Osteocyte (in vitro differentiated cells): Measurements from ENCODE around the gene QPRT. TPM values are rescaled to one million over a fixed set of nuclear protein-coding genes. Genes with fewer than 3 reads are reported as not detected.
"Not testable (repeated sequence)": the region's sequence is repeated elsewhere in the genome, so short reads cannot be mapped to it uniquely, and the experiment has no call there.

Source experiments
- DNase-seq: peaks from one replicate; pipeline ENCODE4 v3.0.0; 2021; ENCODE audit warnings: mixed read lengths; ENCODE audit not compliant: unreplicated experiment; ENCODE audit errors: extremely low spot score
- H3K27ac Mint-ChIP-seq: one replicate; pipeline ENCODE4 v1.8.0; 2021; ENCODE audit warnings: mild to moderate bottlenecking, mixed read lengths; ENCODE audit not compliant: unreplicated experiment
- H3K27me3 Mint-ChIP-seq: one replicate; pipeline ENCODE4 v1.8.0; 2021; ENCODE audit warnings: mixed read lengths; ENCODE audit not compliant: unreplicated experiment
- H3K36me3 Mint-ChIP-seq: one replicate; pipeline ENCODE4 v1.8.0; 2021; ENCODE audit warnings: mixed read lengths; ENCODE audit not compliant: unreplicated experiment
- H3K4me1 Mint-ChIP-seq: one replicate; pipeline ENCODE4 v1.8.0; 2021; ENCODE audit warnings: mixed read lengths; ENCODE audit not compliant: unreplicated experiment
- H3K4me3 Mint-ChIP-seq: one replicate; pipeline ENCODE4 v1.8.0; 2021; ENCODE audit warnings: mild to moderate bottlenecking, moderate library complexity, mixed read lengths; ENCODE audit not compliant: unreplicated experiment
- H3K9me3 Mint-ChIP-seq: one replicate; pipeline ENCODE4 v1.8.0; 2021; ENCODE audit warnings: mixed read lengths; ENCODE audit not compliant: unreplicated experiment
- total RNA-seq: library from RNA; stranded (reverse); gene quantifications from 2 replicates; pipeline ENCODE4 v1.2.1, GENCODE V29; 2021
- TF ChIP-seq, protein P1 (sequence below): fragments of 200-600 bp; sonication (generic); IDR thresholded peaks from 2 replicates; pipeline ENCODE4 v1.5.0; 2021; ENCODE audit warnings: antibody characterized with exemption, mild to moderate bottlenecking, moderate library complexity

The QPRT gene
- total RNA-seq, 1 donor from 2014 or later, result 23.5 TPM

DNA sequence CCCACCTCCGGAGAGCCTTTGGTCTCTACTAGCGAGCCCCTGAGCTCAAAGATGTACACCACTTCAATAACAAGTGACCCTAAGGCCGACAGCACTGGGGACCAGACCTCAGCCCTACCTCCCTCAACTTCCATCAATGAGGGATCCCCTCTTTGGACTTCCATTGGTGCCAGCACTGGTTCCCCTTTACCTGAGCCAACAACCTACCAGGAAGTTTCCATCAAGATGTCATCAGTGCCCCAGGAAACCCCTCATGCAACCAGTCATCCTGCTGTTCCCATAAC lies 15.2 kb upstream of the QPRT start:
- TF ChIP-seq, protein P1, sequence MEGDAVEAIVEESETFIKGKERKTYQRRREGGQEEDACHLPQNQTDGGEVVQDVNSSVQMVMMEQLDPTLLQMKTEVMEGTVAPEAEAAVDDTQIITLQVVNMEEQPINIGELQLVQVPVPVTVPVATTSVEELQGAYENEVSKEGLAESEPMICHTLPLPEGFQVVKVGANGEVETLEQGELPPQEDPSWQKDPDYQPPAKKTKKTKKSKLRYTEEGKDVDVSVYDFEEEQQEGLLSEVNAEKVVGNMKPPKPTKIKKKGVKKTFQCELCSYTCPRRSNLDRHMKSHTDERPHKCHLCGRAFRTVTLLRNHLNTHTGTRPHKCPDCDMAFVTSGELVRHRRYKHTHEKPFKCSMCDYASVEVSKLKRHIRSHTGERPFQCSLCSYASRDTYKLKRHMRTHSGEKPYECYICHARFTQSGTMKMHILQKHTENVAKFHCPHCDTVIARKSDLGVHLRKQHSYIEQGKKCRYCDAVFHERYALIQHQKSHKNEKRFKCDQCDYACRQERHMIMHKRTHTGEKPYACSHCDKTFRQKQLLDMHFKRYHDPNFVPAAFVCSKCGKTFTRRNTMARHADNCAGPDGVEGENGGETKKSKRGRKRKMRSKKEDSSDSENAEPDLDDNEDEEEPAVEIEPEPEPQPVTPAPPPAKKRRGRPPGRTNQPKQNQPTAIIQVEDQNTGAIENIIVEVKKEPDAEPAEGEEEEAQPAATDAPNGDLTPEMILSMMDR, result no peak
- H3K27me3 Mint-ChIP-seq, result peaks cover 4% of the 10 kb centered on the region
- H3K9me3 Mint-ChIP-seq, result no peaks in the 10 kb centered on the region
- no peak overlapping the region for H3K27ac Mint-ChIP-seq
- H3K4me3 Mint-ChIP-seq, result no peak overlapping the region
- peaks cover 7% of the 10 kb centered on the region for H3K4me1 Mint-ChIP-seq
- no peaks in the 10 kb centered on the region for H3K36me3 Mint-ChIP-seq
- DNase-seq, result no peak

DNA sequence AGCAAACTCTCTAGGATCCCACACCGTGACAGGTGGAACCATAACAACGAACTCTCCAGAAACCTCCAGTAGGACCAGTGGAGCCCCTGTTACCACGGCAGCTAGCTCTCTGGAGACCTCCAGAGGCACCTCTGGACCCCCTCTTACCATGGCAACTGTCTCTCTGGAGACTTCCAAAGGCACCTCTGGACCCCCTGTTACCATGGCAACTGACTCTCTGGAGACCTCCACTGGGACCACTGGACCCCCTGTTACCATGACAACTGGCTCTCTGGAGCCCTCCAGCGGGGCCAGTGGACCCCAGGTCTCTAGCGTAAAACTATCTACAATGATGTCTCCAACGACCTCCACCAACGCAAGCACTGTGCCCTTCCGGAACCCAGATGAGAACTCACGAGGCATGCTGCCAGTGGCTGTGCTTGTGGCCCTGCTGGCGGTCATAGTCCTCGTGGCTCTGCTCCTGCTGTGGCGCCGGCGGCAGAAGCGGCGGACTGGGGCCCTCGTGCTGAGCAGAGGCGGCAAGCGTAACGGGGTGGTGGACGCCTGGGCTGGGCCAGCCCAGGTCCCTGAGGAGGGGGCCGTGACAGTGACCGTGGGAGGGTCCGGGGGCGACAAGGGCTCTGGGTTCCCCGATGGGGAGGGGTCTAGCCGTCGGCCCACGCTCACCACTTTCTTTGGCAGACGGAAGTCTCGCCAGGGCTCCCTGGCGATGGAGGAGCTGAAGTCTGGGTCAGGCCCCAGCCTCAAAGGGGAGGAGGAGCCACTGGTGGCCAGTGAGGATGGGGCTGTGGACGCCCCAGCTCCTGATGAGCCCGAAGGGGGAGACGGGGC lies 14.7 kb upstream of the QPRT start:
- no peaks in the 10 kb centered on the region for H3K36me3 Mint-ChIP-seq
- TF ChIP-seq, protein P1, result no peak
- H3K27ac Mint-ChIP-seq, result no peak overlapping the region
- H3K27me3 Mint-ChIP-seq, result peaks cover 4% of the 10 kb centered on the region
- peaks cover 7% of the 10 kb centered on the region for H3K4me1 Mint-ChIP-seq
- H3K9me3 Mint-ChIP-seq, result no peaks in the 10 kb centered on the region
- no peak for DNase-seq
- H3K4me3 Mint-ChIP-seq, result no peak overlapping the region

DNA sequence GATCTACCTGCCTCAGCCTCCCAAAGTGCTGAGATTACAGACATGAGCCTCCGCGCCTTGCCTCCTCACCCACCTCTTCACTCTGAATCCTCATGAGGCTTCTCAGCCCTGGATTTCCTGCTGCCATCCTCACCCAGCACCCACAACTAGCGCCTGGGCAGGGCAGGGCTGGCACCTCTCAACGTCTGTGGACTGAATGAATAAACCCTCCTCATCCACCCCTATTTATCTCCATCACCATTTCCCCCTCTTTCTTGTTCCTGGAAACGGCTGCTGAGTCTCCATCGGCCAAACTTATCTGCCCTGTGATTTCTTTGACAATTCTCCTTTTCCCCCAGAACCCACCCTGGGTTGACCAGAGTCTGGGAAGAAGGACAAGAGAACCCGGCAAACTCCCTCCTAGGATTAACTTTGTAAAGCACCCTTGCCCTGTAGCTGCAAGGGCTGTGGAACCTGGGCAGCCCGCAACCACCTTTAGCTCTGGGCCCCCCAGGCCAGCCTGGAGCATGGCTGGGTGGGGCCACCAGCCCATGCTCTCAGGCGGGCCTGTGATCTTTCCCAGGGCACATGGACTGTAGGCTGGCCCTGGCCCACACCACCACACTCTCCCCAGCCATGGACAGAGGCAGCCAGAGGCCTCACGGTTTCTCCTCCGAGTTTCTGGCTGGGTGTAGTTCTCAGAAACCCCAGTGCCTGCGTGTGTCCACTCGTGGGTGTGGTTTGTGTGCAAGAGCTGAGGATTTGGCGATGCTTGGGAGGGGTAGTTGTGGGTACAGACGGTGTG lies 13.5 kb upstream of the QPRT start:
- Mint-ChIP-seq H3K27ac (no peak overlapping the region), H3K9me3 (no peaks in the 10 kb centered on the region), H3K4me1 (peaks cover 7% of the 10 kb centered on the region), H3K4me3 (no peak overlapping the region), H3K27me3 (peaks cover 4% of the 10 kb centered on the region), H3K36me3 (no peaks in the 10 kb centered on the region)
- no peak for DNase-seq
- TF ChIP-seq, protein P1, result no peak

DNA sequence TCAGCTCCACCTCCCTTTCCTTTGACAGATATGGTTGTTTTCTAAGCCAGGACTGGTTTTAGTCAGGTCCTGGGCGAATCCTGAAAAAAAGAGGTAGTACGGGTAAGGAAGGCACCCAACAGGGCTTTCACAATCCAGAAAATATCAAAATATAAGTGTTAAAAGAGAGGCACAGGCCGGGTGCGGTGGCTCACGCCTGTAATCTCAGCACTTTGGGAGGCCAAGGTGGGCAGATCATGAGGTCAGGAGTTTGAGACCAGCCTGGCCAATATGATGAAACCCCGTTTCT lies 11.7 kb upstream of the QPRT start:
- H3K4me1 Mint-ChIP-seq, H3K27me3 Mint-ChIP-seq, H3K4me3 Mint-ChIP-seq, DNase-seq, H3K9me3 Mint-ChIP-seq, H3K27ac Mint-ChIP-seq, H3K36me3 Mint-ChIP-seq: not testable (repeated sequence)

DNA sequence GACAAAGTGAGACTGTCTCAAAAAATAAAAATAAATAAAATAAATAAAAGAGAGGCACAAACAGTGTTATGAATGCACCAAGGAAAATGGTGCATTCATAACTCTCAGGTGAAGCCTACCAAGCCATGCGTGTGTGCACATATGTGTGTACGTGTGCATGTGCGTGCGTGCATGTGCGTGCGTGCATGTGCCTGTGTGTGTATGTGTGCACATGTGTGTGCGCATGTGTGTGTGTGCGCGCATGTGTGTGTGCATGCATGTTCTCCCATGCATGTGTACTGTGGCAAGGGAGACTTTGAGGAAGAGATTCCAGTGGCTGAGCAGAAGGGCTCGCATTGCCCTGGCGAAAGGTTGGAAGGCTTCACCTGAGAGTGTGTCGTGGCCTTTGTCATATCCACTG lies 11.2 kb upstream of the QPRT start:
- Mint-ChIP-seq H3K27ac (no peak overlapping the region), H3K9me3 (no peaks in the 10 kb centered on the region), H3K4me3 (no peak overlapping the region), H3K4me1 (peaks cover 7% of the 10 kb centered on the region), H3K36me3 (no peaks in the 10 kb centered on the region), H3K27me3 (peaks cover 8% of the 10 kb centered on the region)
- TF ChIP-seq, protein P1, result no peak
- no peak for DNase-seq
